PC-9 (cell line): ENCODE results near the gene MET. TPM values are rescaled to one million over a fixed set of nuclear protein-coding genes. Genes with fewer than 3 reads are reported as not detected.

Experiments
- BruUV-seq: library from RNA; stranded (reverse); fragments of 400-500 nt; replicated peaks from 2 replicates; lab custom pipeline; 2021; lab: Mats Ljungman, UMichigan
- CTCF ChIA-PET: fragments of 300-600 bp; sonication (Branson Sonifier 250); formaldehyde crosslinking; loops from one replicate; lab custom pipeline; 2022; ENCODE audit warnings: antibody characterized with exemption; lab: Charles Lee
- POLR2A ChIA-PET: fragments of 300-600 bp; sonication (Branson Sonifier 250); formaldehyde crosslinking; loops from one replicate; lab custom pipeline; 2022; ENCODE audit warnings: antibody characterized with exemption; ENCODE audit not compliant: unreplicated experiment; lab: Charles Lee
- DNase-seq, 2 experiments: peaks; one replicate each; pipeline versions ENCODE4 v3.0.0 to v3.0.0-alpha.2; 2015 to 2022; ENCODE audit warnings: mixed read lengths in 1 of 2
- H2AFZ ChIP-seq: fragments of 200-600 bp; sonication (generic); 2 replicates; pipeline ENCODE4 v1.8.1; 2017; ENCODE audit warnings: antibody characterized with exemption
- H3F3A ChIP-seq: fragments of 200-600 bp; sonication (generic); 2 replicates; pipeline ENCODE4 v1.8.1; 2017; ENCODE audit warnings: antibody characterized with exemption, mild to moderate bottlenecking, low read depth; ENCODE audit not compliant: insufficient read depth
- H3K27ac ChIP-seq: fragments of 200-600 bp; sonication (generic); 2 replicates; pipeline ENCODE4 v1.6.1; 2016; ENCODE audit warnings: mixed run types
- H3K27me3 ChIP-seq: fragments of 200-600 bp; sonication (generic); 2 replicates; pipeline ENCODE4 v1.6.1; 2016; ENCODE audit warnings: low read depth, mixed run types; ENCODE audit not compliant: insufficient read depth
- H3K36me3 ChIP-seq: fragments of 200-600 bp; sonication (generic); 2 replicates; pipeline ENCODE4 v1.6.1; 2016; ENCODE audit warnings: low read depth, mixed run types
- H3K4me1 ChIP-seq: fragments of 200-600 bp; sonication (generic); replicated peaks from 2 replicates; pipeline ENCODE4 v1.6.1; 2016; ENCODE audit warnings: mixed run types; ENCODE audit not compliant: insufficient read depth
- H3K4me2 ChIP-seq: fragments of 200-600 bp; sonication (generic); 2 replicates; pipeline ENCODE4 v1.6.1; 2017; ENCODE audit warnings: mixed run types
- H3K4me3 ChIP-seq: fragments of 200-600 bp; sonication (generic); 2 replicates; pipeline ENCODE4 v1.6.1; 2016; ENCODE audit warnings: mixed run types
- H3K79me2 ChIP-seq: fragments of 200-600 bp; sonication (generic); 2 replicates; pipeline ENCODE4 v1.6.1; 2017; ENCODE audit warnings: low read depth, mixed run types
- H3K9me2 ChIP-seq: fragments of 200-600 bp; sonication (generic); 2 replicates; pipeline ENCODE4 v1.8.1; 2017; ENCODE audit warnings: mild to moderate bottlenecking; ENCODE audit not compliant: insufficient read depth
- H3K9me3 ChIP-seq: fragments of 200-600 bp; sonication (generic); 2 replicates; pipeline ENCODE4 v1.8.1; 2016; ENCODE audit warnings: low read depth; ENCODE audit not compliant: insufficient read depth
- H4K20me1 ChIP-seq: fragments of 200-600 bp; sonication (generic); 2 replicates; pipeline ENCODE4 v1.8.1; 2017; ENCODE audit not compliant: insufficient read depth
- CTCF ChIP-seq: fragments of 200-600 bp; sonication (generic); conservative IDR thresholded peaks from 2 replicates; pipeline ENCODE4 v1.6.1; 2017; ENCODE audit warnings: mixed run types, antibody characterized with exemption, mild to moderate bottlenecking, moderate library complexity
- EZH2 ChIP-seq: fragments of 200-600 bp; sonication (generic); IDR thresholded peaks from 2 replicates; pipeline ENCODE4 v1.8.0; 2017; ENCODE audit warnings: antibody characterized with exemption, low read depth
- intact Hi-C: fragments of 100-400 bp; cut with micrococcal nuclease; formaldehyde crosslinking; loops from one replicate; pipeline ENCODE4 v1.10.0; 2022; ENCODE audit not compliant: unreplicated experiment
- total RNA-seq: library from RNA; stranded (reverse); gene quantifications from 2 replicates; pipeline ENCODE4 v1.2.3, GENCODE V29; 2021

Gene MET
- total RNA-seq, 1 experiment from 2014 or later, result 287 TPM

- CTCF ChIA-PET, result no interaction called here
- BruUV-seq, result no TSS peak
- intact Hi-C loops, result no loop called here
Observed at GRCh38 chr7:116678780-116679179, 6.8 kb downstream of the MET start.

GRCh38 chr7:116679500-116679899 is 7.5 kb downstream of the MET start:
- Histone ChIP-seq H3K4me1 (peaks cover 20% of the 10 kb centered on the region), H3K79me2 (peaks cover 90% of the 10 kb centered on the region), H3K36me3 (0 out of 2 replicates have a peak, but pooled peaks cover 9% of the 10 kb centered on the region), H3K9me3 (peaks cover 7% of the 10 kb centered on the region), H3K27ac (no peak overlapping the region), H3K27me3 (no peaks in the 10 kb centered on the region), H3K4me2 (no peak overlapping the region), H3K4me3 (no peak overlapping the region), H3F3A (peaks cover 6% of the 10 kb centered on the region; the same call in 1 of the 2 replicates), H4K20me1 (no peaks in the 10 kb centered on the region; the same call in 1 of the 2 replicates), H2AFZ (no peak overlapping the region), H3K9me2 (no peaks in the 10 kb centered on the region)
- POLR2A ChIA-PET, result interaction anchor here (0.5 kb wide), 1 partner anchor 9 kb away, joined by 5 read pairs; no protein-coding TSS in a partner anchor
- no peak for DNase-seq
- CTCF ChIA-PET, result no interaction called here
- intact Hi-C loops, result no loop called here
- TF ChIP-seq CTCF, result no peak
- no peak for TF ChIP-seq EZH2
- no TSS peak for BruUV-seq

More at GRCh38 chr7:116678780-116679179, 6.8 kb downstream of the MET start:
- Histone ChIP-seq H4K20me1 (no peaks in the 10 kb centered on the region; the same call in 1 of the 2 replicates), H3K4me2 (no peak overlapping the region), H3F3A (peaks cover 13% of the 10 kb centered on the region; the same call in 1 of the 2 replicates), H3K79me2 (peaks cover 97% of the 10 kb centered on the region), H3K27me3 (no peaks in the 10 kb centered on the region), H3K4me3 (no peak overlapping the region), H3K4me1 (peaks cover 27% of the 10 kb centered on the region), H3K9me3 (peaks cover 7% of the 10 kb centered on the region), H3K9me2 (no peaks in the 10 kb centered on the region), H3K27ac (no peak overlapping the region), H3K36me3 (0 out of 2 replicates have a peak, but pooled peaks cover 9% of the 10 kb centered on the region), H2AFZ (no peak overlapping the region)
- POLR2A ChIA-PET, result no interaction called here
- TF ChIP-seq EZH2 (no peak), CTCF (no peak)
- no peak for DNase-seq

GRCh38 chr7:116683786-116684185 is 11.8 kb downstream of the MET start:
- H3K9me2 ChIP-seq, result no peaks in the 10 kb centered on the region
- intact Hi-C loops, result no loop called here
- no peak overlapping the region for H3K4me3 ChIP-seq
- no peak overlapping the region for H2AFZ ChIP-seq
- peaks cover 72% of the 10 kb centered on the region for H3K79me2 ChIP-seq
- no peak overlapping the region for H3K27ac ChIP-seq
- TF ChIP-seq CTCF (no peak), EZH2 (no peak)
- H3K9me3 ChIP-seq, result peaks cover 13% of the 10 kb centered on the region
- H4K20me1 ChIP-seq, result no peaks in the 10 kb centered on the region; the same call in 1 of the 2 replicates
- BruUV-seq, result no TSS peak
- ChIA-PET POLR2A (no interaction called here), CTCF (no interaction called here)
- no peak overlapping the region for H3K4me2 ChIP-seq
- no peaks in the 10 kb centered on the region for H3K27me3 ChIP-seq
- H3K4me1 ChIP-seq, result peaks cover 12% of the 10 kb centered on the region
- no peaks in the 10 kb centered on the region; the same call in none of the 2 replicates for H3F3A ChIP-seq
- peaks cover 13% of the 10 kb centered on the region; the same call in 1 of the 2 replicates for H3K36me3 ChIP-seq
- DNase-seq, result no peak
